ENCODE results near the gene GZMM. TPM values are rescaled to one million over a fixed set of nuclear protein-coding genes. Genes with fewer than 3 reads are reported as not detected.

Gene GZMM
- total and polyA plus RNA-seq, 2 of the 13 experiments (the other 11 are each of a cell fraction or from before 2014, with no cell fraction given), result 0.07 TPM; not detected in 1

- TF ChIP-seq AHDC1 (CRISPR knock-in tag; IDR thresholded peaks at IDR 0.05; ENCODE audit: borderline replicate concordance), result no peak
- no peak for TF ChIP-seq SNRNP70 (IDR thresholded peaks at IDR 0.05; ENCODE audit: low read depth, low read length)
- no peak for TF ChIP-seq ZFY (CRISPR knock-in tag; IDR thresholded peaks at IDR 0.05)
- no peak for TF ChIP-seq PTBP1 (IDR thresholded peaks at IDR 0.05; ENCODE audit: low read depth, low read length, poor library complexity, severe bottlenecking)
- peak; percentile 66; the same call in 1 of the 2 replicates for TF ChIP-seq GABPB1 (CRISPR knock-in tag; IDR thresholded peaks at IDR 0.05)
- TF ChIP-seq SYNCRIP (IDR thresholded peaks at IDR 0.05; ENCODE audit: insufficient read depth, low read depth, low read length), result no peak
- TF ChIP-seq FIP1L1 (IDR thresholded peaks at IDR 0.05; ENCODE audit: borderline replicate concordance, insufficient read depth, low read depth, low read length), result no peak
- TF ChIP-seq ZC3H4 (CRISPR knock-in tag; IDR thresholded peaks at IDR 0.05; ENCODE audit: borderline replicate concordance), result no peak
- TF ChIP-seq CBX1 (IDR thresholded peaks at IDR 0.05; ENCODE audit: low read depth), result peak; percentile 20
- TF ChIP-seq NR0B2 (CRISPR knock-in tag; IDR thresholded peaks at IDR 0.05), result no peak
- no peak for TF ChIP-seq ZNF280B (CRISPR knock-in tag; IDR thresholded peaks at IDR 0.05; ENCODE audit: borderline replicate concordance)
- TF ChIP-seq ZFX (CRISPR knock-in tag; IDR thresholded peaks at IDR 0.05; ENCODE audit: low read depth), result peak; percentile 17; the same call in 1 of the 2 replicates
- no peak for TF ChIP-seq ZNF251 (CRISPR knock-in tag; IDR thresholded peaks at IDR 0.05)
- no peak for TF ChIP-seq ZNF326 (CRISPR knock-in tag; IDR thresholded peaks at IDR 0.05; ENCODE audit: borderline replicate concordance)
- no peak for TF ChIP-seq ZNF724P (CRISPR knock-in tag; IDR thresholded peaks at IDR 0.05; ENCODE audit: borderline replicate concordance)
- no peak for TF ChIP-seq RXRB (CRISPR knock-in tag; IDR thresholded peaks at IDR 0.05; ENCODE audit: borderline replicate concordance)
- TF ChIP-seq TSC22D2 (CRISPR knock-in tag; IDR thresholded peaks at IDR 0.05; ENCODE audit: borderline replicate concordance), result no peak
- TF ChIP-seq MXI1 (IDR thresholded peaks at IDR 0.05; ENCODE audit: borderline replicate concordance, low read depth, low read length), result no peak; the same call in 2 of the 3 replicates
- peak; percentile 72 for TF ChIP-seq ZNF501 (CRISPR knock-in tag; IDR thresholded peaks at IDR 0.05)
- peak; percentile 14; the same call in 1 of the 2 replicates for TF ChIP-seq FOSL2 (CRISPR knock-in tag; IDR thresholded peaks at IDR 0.05)
- peak; percentile 85 for TF ChIP-seq RCOR2 (CRISPR knock-in tag; IDR thresholded peaks at IDR 0.05)
- no peak for TF ChIP-seq AHR (CRISPR knock-in tag; IDR thresholded peaks at IDR 0.05)
These were observed 48.3 kb upstream of the GZMM start (continued) for GRCh38 chr19:495402-496111.

Data from HepG2 (cell line).